IMR-90 (cell line): ENCODE results near the gene ASTN2.

ENCODE experiments used
- BHLHE40 ChIP-seq: fragments of 150-350 bp; IDR thresholded peaks from 2 replicates; pipeline ENCODE4 v1.6.1; 2016; ENCODE audit warnings: mild to moderate bottlenecking, low read depth, low read length
- CHD1 ChIP-seq: IDR thresholded peaks from 2 replicates; pipeline ENCODE4 v1.6.1; 2012; ENCODE audit warnings: low read depth, low read length, improper control_type of control experiment
- CTCF ChIP-seq: conservative IDR thresholded peaks from 2 replicates; pipeline ENCODE4 v1.5.1; 2012; ENCODE audit warnings: mild to moderate bottlenecking, low read depth, low read length, improper control_type of control experiment
- FOS ChIP-seq: fragments of 150-350 bp; IDR thresholded peaks from 2 replicates; pipeline ENCODE4 v1.6.1; 2016; ENCODE audit warnings: low read depth, low read length
- MAFK ChIP-seq: IDR thresholded peaks from 2 replicates; pipeline ENCODE4 v1.6.1; 2012; ENCODE audit warnings: low read depth, low read length, improper control_type of control experiment
- MXI1 ChIP-seq: IDR thresholded peaks from 2 replicates; pipeline ENCODE4 v1.6.1; 2012; ENCODE audit warnings: low read depth, mild to moderate bottlenecking, low read length, moderate library complexity, borderline replicate concordance
- POLR2A ChIP-seq: IDR thresholded peaks from 2 replicates; pipeline ENCODE4 v1.6.1; 2012; ENCODE audit warnings: mild to moderate bottlenecking, low read depth, low read length
- RAD21 ChIP-seq: IDR thresholded peaks from 2 replicates; pipeline ENCODE4 v1.6.1; 2012; ENCODE audit warnings: low read length, improper control_type of control experiment
- RFX5 ChIP-seq: IDR thresholded peaks from 2 replicates; pipeline ENCODE4 v1.8.0; 2012; ENCODE audit warnings: low read depth, mild to moderate bottlenecking, low read length, moderate library complexity
- SMC3 ChIP-seq: fragments of 150-350 bp; IDR thresholded peaks from 2 replicates; pipeline ENCODE4 v1.6.1; 2016; ENCODE audit warnings: low read depth, mild to moderate bottlenecking, antibody characterized with exemption, low read length, moderate library complexity
- TF ChIP-seq, protein P1 (sequence below): fragments of 150-350 bp; IDR thresholded peaks from 2 replicates; pipeline ENCODE4 v1.6.1; 2016; ENCODE audit warnings: low read depth, mild to moderate bottlenecking, low read length, moderate library complexity, borderline replicate concordance
- TF ChIP-seq, protein P2 (sequence below): fragments of 150-350 bp; IDR thresholded peaks from 2 replicates; pipeline ENCODE4 v1.6.1; 2017; ENCODE audit warnings: mild to moderate bottlenecking, antibody characterized with exemption, low read length, low read depth

DNA sequence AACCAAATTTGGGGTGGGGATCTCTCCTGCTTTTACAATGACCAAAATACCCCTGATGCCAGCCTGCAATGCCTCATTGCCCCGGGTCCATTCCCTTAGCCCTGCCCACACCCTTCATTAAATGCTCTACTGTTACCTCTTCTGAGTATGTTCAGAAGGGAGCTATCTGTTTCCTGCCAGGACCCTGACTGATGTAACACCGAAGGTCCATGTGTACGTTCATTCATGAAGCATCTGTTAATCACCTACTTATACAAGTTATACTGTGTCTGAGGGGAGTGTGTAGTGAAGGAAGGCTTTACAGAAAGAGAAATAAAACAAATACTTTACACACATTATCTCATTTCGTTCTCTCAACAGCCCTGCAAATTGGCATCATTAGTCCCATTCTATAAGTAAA is 51.9 kb downstream of the ASTN2 start:
- no peak for TF ChIP-seq CTCF
- TF ChIP-seq POLR2A, result no peak
- no peak for TF ChIP-seq RFX5
- no peak for TF ChIP-seq SMC3
- TF ChIP-seq, protein P1, sequence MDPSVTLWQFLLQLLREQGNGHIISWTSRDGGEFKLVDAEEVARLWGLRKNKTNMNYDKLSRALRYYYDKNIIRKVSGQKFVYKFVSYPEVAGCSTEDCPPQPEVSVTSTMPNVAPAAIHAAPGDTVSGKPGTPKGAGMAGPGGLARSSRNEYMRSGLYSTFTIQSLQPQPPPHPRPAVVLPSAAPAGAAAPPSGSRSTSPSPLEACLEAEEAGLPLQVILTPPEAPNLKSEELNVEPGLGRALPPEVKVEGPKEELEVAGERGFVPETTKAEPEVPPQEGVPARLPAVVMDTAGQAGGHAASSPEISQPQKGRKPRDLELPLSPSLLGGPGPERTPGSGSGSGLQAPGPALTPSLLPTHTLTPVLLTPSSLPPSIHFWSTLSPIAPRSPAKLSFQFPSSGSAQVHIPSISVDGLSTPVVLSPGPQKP, result no peak
- no peak for TF ChIP-seq BHLHE40
- TF ChIP-seq FOS, result no peak
- TF ChIP-seq RAD21, result no peak
- TF ChIP-seq CHD1, result no peak
- no peak for TF ChIP-seq MXI1
- TF ChIP-seq, protein P2, sequence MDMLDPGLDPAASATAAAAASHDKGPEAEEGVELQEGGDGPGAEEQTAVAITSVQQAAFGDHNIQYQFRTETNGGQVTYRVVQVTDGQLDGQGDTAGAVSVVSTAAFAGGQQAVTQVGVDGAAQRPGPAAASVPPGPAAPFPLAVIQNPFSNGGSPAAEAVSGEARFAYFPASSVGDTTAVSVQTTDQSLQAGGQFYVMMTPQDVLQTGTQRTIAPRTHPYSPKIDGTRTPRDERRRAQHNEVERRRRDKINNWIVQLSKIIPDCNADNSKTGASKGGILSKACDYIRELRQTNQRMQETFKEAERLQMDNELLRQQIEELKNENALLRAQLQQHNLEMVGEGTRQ, result no peak
- no peak for TF ChIP-seq MAFK
